T follicular helper cell (primary cell): ENCODE data around the gene PRKD1.

ENCODE experiments used
- DNase-seq: peaks from one replicate; pipeline ENCODE4 v3.0.0-alpha.2; 2020; ENCODE audit warnings: low read depth

PRKD1 gene

GRCh38 chr14:29838752-29839151 lies 88.9 kb downstream of the PRKD1 start:
- DNase-seq, result no peak

DNA sequence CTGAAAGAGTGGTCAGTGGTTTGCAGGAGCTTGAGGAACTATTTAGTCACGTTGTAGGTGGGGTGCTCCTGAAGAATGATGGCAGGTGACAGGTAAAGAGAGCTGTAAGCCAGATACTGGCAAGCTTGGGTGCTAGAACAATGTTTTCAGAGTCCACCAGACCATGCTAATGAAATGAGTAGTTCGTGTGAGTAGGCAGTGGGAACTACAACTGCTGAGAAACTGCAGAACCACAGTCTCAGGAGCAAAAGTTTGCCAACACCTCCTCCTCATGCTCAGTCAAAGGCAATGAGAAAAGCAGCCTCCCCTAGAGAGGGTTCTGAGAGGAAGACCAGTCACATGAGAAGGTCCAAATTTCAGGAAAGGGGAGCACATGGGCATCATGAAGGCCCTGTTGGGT lies 91.3 kb downstream of the PRKD1 start:
- no peak for DNase-seq

DNA sequence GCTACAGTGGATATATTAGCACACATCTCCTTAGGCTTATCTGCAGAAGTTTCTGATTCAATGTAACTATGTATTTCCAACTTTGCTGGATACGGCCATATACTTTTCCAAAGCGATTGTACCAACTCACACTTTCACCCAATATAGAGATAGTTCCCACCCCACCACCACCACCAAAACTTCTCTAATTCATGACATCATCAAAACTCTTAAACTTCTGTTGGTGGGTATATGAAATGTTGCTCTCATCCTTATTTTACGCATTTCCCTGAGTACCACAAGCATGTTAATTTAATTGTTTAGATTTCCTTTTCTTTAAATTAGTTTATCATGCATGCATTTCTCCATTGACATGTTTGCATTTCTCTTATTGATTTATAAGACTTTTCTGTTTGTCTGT lies 95.6 kb downstream of the PRKD1 start:
- DNase-seq, result no peak

GRCh38 chr14:29829851-29830250 lies 97.8 kb downstream of the PRKD1 start:
- DNase-seq, result no peak

DNA sequence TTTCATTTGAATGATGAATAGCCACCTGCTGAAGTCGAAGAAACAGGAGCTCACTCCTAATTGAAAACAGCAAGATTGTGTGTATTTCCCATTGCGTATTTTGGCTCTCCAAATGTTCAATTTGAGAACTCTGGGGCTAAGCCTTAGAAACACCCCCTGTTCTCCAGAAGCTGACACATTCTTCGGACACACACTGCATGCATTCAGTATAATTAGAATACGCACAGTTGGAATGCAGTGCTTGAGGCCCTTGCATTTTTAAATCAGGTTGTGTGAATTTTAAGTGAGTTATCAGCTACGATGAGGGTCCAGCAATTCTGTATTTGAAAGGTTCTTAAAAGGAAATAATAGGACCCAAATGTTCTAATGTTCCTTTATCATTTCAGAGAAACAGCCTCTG lies 103.8 kb downstream of the PRKD1 start:
- DNase-seq, result no peak

GRCh38 chr14:29822430-29822709 lies 105.3 kb downstream of the PRKD1 start:
- no peak for DNase-seq

- DNase-seq, result no peak
Observed at GRCh38 chr14:29821661-29822429, 105.8 kb downstream of the PRKD1 start.

- no peak for DNase-seq
Observed at GRCh38 chr14:29821242-29821641, 106.4 kb downstream of the PRKD1 start.

GRCh38 chr14:29820785-29821184 lies 106.9 kb downstream of the PRKD1 start:
- no peak for DNase-seq

DNA sequence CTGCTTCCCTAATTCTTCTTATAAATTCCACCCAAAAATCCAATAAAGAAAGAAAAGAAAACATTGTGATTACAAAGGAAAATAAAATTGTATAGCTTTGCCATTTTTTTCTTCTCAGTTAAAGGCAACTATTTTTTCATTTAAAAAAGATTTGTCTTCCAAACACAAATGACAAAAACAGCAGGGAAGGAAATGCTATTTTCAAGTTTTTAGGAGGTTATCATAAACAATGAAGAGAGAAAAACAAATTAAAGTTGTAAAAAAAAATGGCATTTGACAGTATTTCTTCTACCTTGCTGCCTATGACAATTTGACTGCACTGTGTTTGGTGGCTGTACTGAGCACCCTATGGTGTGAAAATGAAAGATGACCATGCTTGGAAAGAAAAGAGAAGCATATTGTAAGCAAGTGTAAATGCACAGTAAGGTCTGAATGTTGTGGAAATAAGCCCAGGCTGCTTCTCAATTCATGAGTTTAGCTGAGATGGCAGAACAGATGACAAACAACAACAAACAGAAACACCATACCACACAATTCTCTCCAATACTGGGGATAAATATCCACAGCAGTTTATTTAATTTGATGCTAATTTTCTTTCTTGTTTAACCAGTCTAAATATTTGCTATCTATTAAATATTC lies 109.8 kb downstream of the PRKD1 start:
- no peak for DNase-seq

- no peak for DNase-seq
Observed at GRCh38 chr14:29815016-29815674, 112.5 kb downstream of the PRKD1 start.

- DNase-seq, result no peak
Observed at GRCh38 chr14:29814156-29815015, 113.3 kb downstream of the PRKD1 start.

- no peak for DNase-seq
Observed at GRCh38 chr14:29810682-29811081, 117.0 kb downstream of the PRKD1 start.

DNA sequence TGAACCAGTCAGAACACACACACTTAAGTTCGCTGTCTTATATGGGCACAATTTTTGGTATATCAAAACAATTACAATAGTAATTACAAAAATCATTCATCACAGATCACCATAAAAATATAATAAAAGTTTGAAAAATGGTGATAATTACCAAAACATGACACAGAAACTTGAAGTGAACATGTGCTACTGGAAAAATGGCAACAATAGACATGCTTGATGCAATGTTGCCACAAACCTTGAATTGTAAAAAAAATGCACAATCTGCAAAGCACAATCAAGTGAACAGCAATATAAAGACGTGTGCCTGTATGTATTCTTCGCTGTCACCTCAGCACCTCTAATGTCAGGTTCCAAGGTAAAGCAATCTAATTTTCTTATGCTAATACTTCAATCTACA lies 117.6 kb downstream of the PRKD1 start:
- DNase-seq, result no peak

GRCh38 chr14:29806124-29806517 lies 121.5 kb downstream of the PRKD1 start:
- no peak for DNase-seq

DNA sequence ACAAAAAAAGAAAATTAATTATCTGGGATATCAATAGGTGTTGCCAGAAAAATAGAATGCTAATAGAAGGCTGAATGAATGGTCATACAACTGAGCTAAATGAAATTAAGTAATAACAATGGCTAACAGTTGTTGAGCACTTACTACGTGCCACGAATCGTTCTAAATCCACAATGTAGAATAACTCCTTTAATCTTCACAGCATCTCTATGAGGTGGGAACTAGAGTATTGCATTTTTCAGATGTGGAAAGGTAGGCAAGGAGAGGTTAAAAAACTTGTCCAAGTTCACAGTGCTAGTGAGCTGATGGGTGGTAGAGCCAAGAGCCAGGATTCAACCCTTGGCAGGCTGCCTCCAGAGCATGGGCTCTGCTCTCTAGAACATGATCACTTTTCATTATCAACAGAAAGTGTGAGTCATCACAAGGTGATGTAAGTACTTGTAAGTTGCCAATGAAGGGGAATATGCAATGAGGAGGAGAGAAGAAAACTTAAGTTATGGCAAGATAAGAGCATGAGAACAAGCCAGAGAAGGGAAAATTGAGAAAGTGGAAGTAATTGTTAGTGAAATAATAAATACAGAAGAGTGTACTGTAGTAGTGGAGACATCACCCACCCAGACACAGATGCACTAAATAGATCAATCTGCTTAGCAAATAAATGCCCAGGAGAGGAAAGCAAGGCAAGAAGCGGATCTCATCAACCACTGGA lies 122.1 kb downstream of the PRKD1 start:
- no peak for DNase-seq

DNA sequence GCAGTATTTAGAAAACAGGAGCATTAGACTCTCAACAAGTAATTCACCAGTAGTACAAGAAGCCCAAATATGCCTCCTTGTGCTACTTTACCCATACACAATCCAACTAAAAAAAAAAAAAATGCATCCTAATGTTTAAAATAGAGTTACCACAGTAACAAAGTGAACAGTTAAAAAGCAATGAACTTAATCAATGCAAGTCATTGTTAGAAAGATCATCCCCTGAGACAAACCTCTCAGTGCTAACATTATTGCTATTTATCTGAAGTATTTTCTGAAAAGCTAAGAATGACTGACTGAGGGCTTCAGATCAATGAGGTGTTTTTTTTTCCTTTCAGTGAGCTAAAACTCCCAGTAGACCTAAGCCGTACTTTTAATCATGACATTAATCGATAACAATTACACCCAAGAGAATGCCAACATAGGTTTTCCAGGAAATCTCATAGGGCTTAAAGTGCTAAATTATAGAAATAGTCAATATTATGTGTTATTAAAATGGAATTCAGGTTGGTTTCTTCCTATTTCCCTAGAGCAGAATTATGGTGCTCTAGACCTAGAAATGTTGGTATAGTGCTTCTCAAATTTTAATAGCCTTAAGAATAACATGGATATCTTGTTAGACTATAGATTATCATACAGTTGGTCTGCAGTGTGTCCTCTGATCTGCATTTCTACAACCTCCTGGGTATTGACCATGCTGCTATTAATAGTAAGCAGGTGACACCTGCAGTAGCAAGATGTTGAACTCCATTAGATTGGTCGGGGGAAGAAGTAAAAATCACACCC lies 123.0 kb downstream of the PRKD1 start:
- no peak for DNase-seq

GRCh38 chr14:29803045-29803444 lies 124.6 kb downstream of the PRKD1 start:
- DNase-seq, result no peak

DNA sequence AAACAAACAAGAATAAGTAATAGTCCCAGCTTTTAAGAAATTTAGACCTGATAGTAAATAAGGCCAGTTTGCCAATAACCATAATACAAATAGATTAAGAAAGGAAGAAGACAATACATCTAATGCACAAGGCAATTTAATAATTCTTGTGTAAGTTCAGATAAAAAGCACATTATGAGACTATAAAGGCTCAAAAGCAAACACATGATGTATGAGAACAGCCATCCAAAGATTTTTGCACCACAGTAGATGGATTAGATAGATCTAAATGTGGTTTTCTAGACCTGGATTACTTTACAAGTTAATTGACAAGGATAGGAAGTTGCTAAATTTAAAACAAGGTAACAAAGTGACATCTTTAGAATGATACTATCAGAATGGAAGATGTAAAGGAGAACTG lies 125.4 kb downstream of the PRKD1 start:
- DNase-seq, result no peak

DNA sequence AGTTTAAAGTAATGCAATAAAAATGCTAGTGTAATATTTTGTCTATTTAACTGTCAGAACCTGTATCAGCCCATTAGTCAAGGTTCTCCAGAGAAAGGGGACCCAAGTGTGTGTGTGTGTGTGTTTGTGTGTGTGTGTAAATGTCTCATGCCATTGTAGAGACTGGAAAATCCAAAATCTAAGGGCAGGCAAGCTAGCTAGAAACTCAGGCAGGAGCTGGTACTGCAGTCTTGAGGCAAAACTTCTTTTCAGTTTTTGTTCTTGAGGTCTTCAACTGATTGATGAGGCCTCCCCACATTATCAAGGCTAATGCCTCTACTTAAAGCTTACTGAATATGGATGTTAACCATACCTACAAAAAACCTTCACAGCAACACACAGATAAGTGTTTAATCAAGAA lies 126.7 kb downstream of the PRKD1 start:
- no peak for DNase-seq

- DNase-seq, result no peak
Observed at GRCh38 chr14:29799464-29800095, 128.1 kb downstream of the PRKD1 start.
